Activated CD4-positive, alpha-beta T cell treated with anti-CD3 and anti-CD28 coated beads for 36 hours (primary cell): ENCODE measurements around the gene ARCN1. TPM values are rescaled to one million over a fixed set of nuclear protein-coding genes. Genes with fewer than 3 reads are reported as not detected.

Experiments
- ATAC-seq: fragments of 200-7000 bp; cut with Tn5 transposase; one replicate; pipeline ENCODE4 v1.10.0; 2021; ENCODE audit warnings: mild to moderate bottlenecking, moderate library complexity
- CTCF ChIA-PET: fragments of 350-600 bp; sonication (Branson Sonifier 250); formaldehyde crosslinking; loops from one replicate; lab custom pipeline; 2021; ENCODE audit warnings: antibody characterized with exemption; lab: Charles Lee
- POLR2A ChIA-PET: fragments of 350-600 bp; sonication (Branson Sonifier 250); formaldehyde crosslinking; loops from one replicate; lab custom pipeline; 2021; ENCODE audit warnings: antibody characterized with exemption, inconsistent platforms; lab: Charles Lee
- DNase-seq: peaks from one replicate; pipeline ENCODE4 v3.0.0-alpha.2; 2020
- H3K27ac Mint-ChIP-seq: one replicate; pipeline ENCODE4 v1.8.0; 2021; ENCODE audit warnings: mixed read lengths
- H3K27me3 Mint-ChIP-seq: one replicate; pipeline ENCODE4 v1.8.0; 2021; ENCODE audit warnings: mixed read lengths
- H3K36me3 Mint-ChIP-seq: one replicate; pipeline ENCODE4 v1.8.0; 2021; ENCODE audit warnings: low read depth, mixed read lengths
- H3K4me1 Mint-ChIP-seq: one replicate; pipeline ENCODE4 v1.8.0; 2021; ENCODE audit warnings: mixed read lengths
- H3K4me3 Mint-ChIP-seq: one replicate; pipeline ENCODE4 v1.8.0; 2021; ENCODE audit warnings: mild to moderate bottlenecking, moderate library complexity, mixed read lengths
- H3K9me3 Mint-ChIP-seq: one replicate; pipeline ENCODE4 v1.8.0; 2021; ENCODE audit warnings: low read depth, mixed read lengths
- intact Hi-C, 2 experiments: fragments of 100-400 bp; cut with DNase I in 1 of 2; cut with micrococcal nuclease in 1 of 2; formaldehyde crosslinking; loops; one replicate each; pipeline versions ENCODE4 v1.14.2 to v1.15.1; 2022 to 2024; cut with DNase I, micrococcal nuclease
- microRNA-seq: library from miRNA; unstranded; fragments of <30 nt; microRNA quantifications from one replicate; pipeline ENCODE4 v1.2.0, GENCODE V29; 2021; ENCODE audit warnings: borderline replicate concordance
- total RNA-seq, 2 experiments: library from RNA; stranded (reverse); gene quantifications; one replicate each; pipeline ENCODE4 v1.2.3, GENCODE V29; 2021

The ARCN1 gene
- total RNA-seq, 2 experiments from 2014 or later: 148 to 154 TPM

DNA sequence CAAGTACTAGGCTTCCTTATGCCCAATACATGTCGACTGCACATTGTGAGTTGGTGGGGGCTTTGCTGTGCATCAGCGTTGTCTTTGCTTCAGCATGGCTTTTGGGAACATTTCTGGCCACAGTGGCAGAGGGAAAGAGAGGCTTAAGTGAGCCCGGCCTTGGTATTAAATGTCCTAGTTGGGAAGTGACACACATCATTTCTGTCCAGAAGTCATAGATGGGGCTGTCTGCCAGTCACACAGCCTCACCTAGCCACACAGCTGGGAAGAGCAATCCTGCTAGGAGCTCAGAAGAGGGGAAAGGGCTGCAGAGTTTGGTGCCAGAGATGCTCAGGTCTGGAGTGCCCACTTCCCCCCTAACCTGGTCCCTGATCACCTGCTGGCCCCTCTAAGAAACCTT is 79.6 kb downstream of the ARCN1 start:
- DNase-seq: no peak
- no peak for ATAC-seq
- H3K4me3 Mint-ChIP-seq: no peak overlapping the region
- peaks cover 8% of the 10 kb centered on the region for H3K4me1 Mint-ChIP-seq
- no peak overlapping the region for H3K27ac Mint-ChIP-seq
- H3K36me3 Mint-ChIP-seq: no peaks in the 10 kb centered on the region
- no peaks in the 10 kb centered on the region for H3K9me3 Mint-ChIP-seq
- intact Hi-C loops: no loop called here
- ChIA-PET CTCF (interaction anchor here (1.4 to 2.3 kb wide), 2 partner anchors 11 to 15 kb away, joined by 3 to 5 read pairs; no protein-coding TSS in a partner anchor), POLR2A (no interaction called here)
- H3K27me3 Mint-ChIP-seq: no peaks in the 10 kb centered on the region

Small RNAs within 50 kb of the gene (microRNA-seq; reads per million reads assigned to microRNA genes)
- not detected for gene MIR6716

Other genes starting within 250 kb of the ARCN1 start
- gene CD3D, start 229.7 kb upstream of the ARCN1 start, total RNA-seq: 100 to 1,000 TPM; 305 to 331 TPM
- 100 to 1,000 TPM; 141 to 146 TPM for gene CD3G, start 228.1 kb upstream of the ARCN1 start, total RNA-seq
- gene UBE4A, start 212.8 kb upstream of the ARCN1 start, total RNA-seq: 10 to 100 TPM; 44.2 to 50.7 TPM
- gene ATP5MG, start 170.8 kb upstream of the ARCN1 start, total RNA-seq: 100 to 1,000 TPM; 136 to 229 TPM
- 10 to 100 TPM; 64.1 to 67.1 TPM for gene KMT2A, start 135.9 kb upstream of the ARCN1 start, total RNA-seq
- gene TTC36, start 44.9 kb upstream of the ARCN1 start, total RNA-seq: under 1 TPM; 0.21 to 0.59 TPM
- 10 to 100 TPM; 12.2 to 17.4 TPM for gene TMEM25, start 41.2 kb upstream of the ARCN1 start, total RNA-seq
- 10 to 100 TPM; 18.7 to 25.4 TPM for gene IFT46, start 6.5 kb upstream of the ARCN1 start, total RNA-seq
- gene PHLDB1, start 35.2 kb downstream of the ARCN1 start, total RNA-seq: 1 to 10 TPM; 1.7 to 2.7 TPM
- not detected for gene TREH, start 107.2 kb downstream of the ARCN1 start, total RNA-seq
- gene DDX6, start 218.8 kb downstream of the ARCN1 start, total RNA-seq: 100 to 1,000 TPM; 175 to 178 TPM